Muscle layer of colon (tissue), 2 donors: Measurements from ENCODE around the gene HS3ST5.

ENCODE experiments used
- H3K27ac ChIP-seq: one replicate; pipeline ENCODE4 v1.7.0; 2013; ENCODE audit warnings: low read depth, mild to moderate bottlenecking, low read length, moderate library complexity
- H3K27me3 ChIP-seq, 2 donors: one replicate each; pipeline ENCODE4 v1.7.0; 2013; ENCODE audit warnings: low read length in 2 of 2, mild to moderate bottlenecking in 2 of 2; ENCODE audit not compliant: insufficient read depth in 2 of 2, control insufficient read depth in 1 of 2
- H3K36me3 ChIP-seq: one replicate; pipeline ENCODE4 v1.7.0; 2013; ENCODE audit warnings: mild to moderate bottlenecking, low read length; ENCODE audit not compliant: insufficient read depth
- H3K4me1 ChIP-seq: one replicate; pipeline ENCODE4 v1.7.0; 2013; ENCODE audit warnings: mild to moderate bottlenecking, low read length; ENCODE audit not compliant: insufficient read depth
- H3K4me3 ChIP-seq, 2 donors: one replicate each; pipeline ENCODE4 v1.7.0; 2013; ENCODE audit warnings: low read length in 2 of 2, low read depth in 1 of 2, mild to moderate bottlenecking in 1 of 2, moderate library complexity in 1 of 2
- H3K9ac ChIP-seq: one replicate; pipeline ENCODE4 v1.7.0; 2013; ENCODE audit warnings: low read length
- H3K9me3 ChIP-seq: one replicate; pipeline ENCODE4 v1.7.0; 2013; ENCODE audit warnings: mild to moderate bottlenecking, low read length
- donor health status: abdominal sarcoma.
- donor health status: Adenocarcinoma of cecum.

Gene HS3ST5

DNA sequence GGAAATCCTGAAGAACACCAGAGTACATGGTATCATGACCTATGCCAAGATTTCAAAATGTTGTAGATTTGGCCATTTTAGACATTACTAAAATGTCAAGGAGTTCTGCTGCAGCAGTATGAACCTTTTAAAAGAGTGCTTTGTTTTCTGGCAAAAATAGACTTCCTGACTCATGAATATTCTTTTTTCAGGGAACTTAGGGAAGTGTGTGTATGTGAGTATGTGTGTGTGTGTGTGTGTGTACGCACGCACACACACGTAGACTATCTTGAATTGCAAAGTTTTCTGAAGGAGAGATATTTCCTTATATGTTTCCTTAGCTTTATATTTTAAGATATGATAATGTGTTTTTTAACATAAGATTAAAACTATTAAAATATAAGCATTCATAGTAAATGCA, 161.2 kb downstream of the HS3ST5 start:
- Histone ChIP-seq H3K27ac (no peak overlapping the region), H3K4me1 (no peaks in the 10 kb centered on the region), H3K4me3 (no peak overlapping the region), H3K27me3 (no peaks in the 10 kb centered on the region), H3K9me3 (no peaks in the 10 kb centered on the region), H3K36me3 (no peaks in the 10 kb centered on the region), H3K9ac (no peak overlapping the region)

DNA sequence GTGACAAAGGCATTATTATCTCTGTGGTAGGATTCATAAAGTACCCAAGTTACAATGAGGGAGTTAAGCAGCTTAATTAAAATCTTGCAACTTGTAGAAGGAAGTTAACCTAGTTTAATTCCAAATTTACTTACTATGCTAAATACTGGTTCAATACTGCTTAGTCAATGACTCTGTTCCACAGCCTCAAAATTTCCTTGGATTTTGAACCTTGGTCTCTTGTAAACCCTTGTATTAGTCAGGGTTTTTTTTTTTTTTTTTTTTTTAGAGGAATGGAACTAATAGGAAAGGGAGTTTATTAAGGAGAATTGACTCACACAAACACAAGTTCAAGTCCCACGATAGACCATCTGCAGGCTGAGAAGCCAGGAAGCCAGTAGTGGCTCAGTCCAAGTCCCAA, 163.4 kb downstream of the HS3ST5 start:
- Histone ChIP-seq H3K9me3 (no peaks in the 10 kb centered on the region), H3K27me3 (no peaks in the 10 kb centered on the region), H3K4me3 (no peak overlapping the region), H3K36me3 (no peaks in the 10 kb centered on the region), H3K27ac (no peak overlapping the region), H3K4me1 (no peaks in the 10 kb centered on the region), H3K9ac (no peak overlapping the region)

DNA sequence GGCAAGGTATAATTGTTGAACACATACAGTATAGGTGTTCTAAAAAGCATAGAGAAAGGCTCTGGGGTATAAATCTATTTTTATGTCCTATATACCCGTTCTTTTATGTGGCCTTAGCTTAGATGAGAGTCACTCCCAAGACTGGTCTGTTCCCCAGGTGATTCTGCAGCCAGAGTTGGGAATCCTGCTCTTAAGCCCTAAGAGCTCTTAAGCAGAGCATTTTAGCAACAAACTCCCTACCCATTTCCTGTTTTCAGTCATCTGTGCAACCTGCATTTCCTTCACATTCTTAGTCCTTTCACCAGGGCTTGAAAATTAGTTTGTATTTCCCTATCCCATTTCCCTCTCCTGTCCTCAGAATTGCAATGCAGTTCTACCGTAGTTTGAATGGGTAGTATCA, 166.1 kb downstream of the HS3ST5 start:
- H3K36me3 ChIP-seq = no peaks in the 10 kb centered on the region
- H3K4me3 ChIP-seq = no peak overlapping the region
- no peaks in the 10 kb centered on the region for H3K9me3 ChIP-seq
- no peaks in the 10 kb centered on the region for H3K27me3 ChIP-seq
- no peak overlapping the region for H3K27ac ChIP-seq
- no peaks in the 10 kb centered on the region for H3K4me1 ChIP-seq
- H3K9ac ChIP-seq = no peak overlapping the region

DNA sequence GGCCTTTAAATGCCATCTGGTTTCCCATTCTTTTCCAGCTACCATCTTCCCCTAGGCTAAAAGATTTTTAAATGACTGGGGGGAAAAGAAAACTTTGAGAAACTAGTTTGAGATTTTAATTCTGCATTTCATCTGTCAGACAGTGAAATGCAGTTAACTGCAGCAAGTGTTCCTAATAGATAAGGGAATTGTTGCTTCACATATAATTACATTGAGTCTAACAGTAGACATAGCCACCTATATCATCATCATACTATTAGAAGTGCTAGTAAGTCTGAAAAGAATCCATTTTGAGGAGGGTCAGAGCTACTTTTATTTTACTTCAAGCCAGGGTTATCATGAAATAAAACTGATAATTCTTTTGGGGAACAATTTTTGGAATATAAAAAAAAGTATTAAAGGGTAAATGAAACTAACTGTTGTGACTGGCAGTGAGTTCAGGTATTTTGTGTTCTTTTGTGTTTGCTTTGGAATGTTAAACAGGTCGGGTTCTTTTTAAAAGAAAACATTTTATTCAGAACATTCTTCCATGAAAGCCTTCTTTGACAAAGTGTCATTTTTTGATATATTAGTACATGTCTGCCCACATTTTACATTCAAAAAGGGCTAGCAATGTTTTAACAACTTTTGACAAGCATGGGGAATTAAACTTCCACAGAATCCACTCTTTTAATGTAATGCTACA, 170.1 kb downstream of the HS3ST5 start:
- Histone ChIP-seq H3K27me3 (no peaks in the 10 kb centered on the region), H3K27ac (no peak overlapping the region), H3K9me3 (no peaks in the 10 kb centered on the region), H3K36me3 (no peaks in the 10 kb centered on the region), H3K4me1 (no peaks in the 10 kb centered on the region), H3K9ac (no peak overlapping the region), H3K4me3 (no peak overlapping the region)

DNA sequence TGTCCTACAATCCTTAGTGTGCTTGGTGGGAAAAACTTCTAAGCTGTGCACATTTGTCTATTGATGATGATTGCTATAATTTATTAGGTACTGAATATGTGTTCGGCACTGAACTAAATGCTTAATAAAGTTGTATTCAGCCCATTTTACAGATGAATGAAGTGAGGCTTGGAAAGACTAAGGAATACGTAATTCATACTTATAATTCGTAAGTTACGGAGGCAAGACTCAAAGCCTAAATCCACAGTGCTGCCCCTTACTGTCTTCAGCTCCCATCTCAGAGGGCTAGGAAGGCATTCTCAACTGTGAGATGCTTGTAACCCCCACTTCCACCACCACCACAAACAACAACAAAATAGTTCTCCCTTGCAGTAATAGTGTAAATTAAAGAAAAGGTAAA, 171.3 kb downstream of the HS3ST5 start:
- no peaks in the 10 kb centered on the region for H3K4me1 ChIP-seq
- no peak overlapping the region for H3K4me3 ChIP-seq
- H3K27me3 ChIP-seq = no peaks in the 10 kb centered on the region
- no peaks in the 10 kb centered on the region for H3K9me3 ChIP-seq
- H3K9ac ChIP-seq = no peak overlapping the region
- no peak overlapping the region for H3K27ac ChIP-seq
- no peaks in the 10 kb centered on the region for H3K36me3 ChIP-seq

DNA sequence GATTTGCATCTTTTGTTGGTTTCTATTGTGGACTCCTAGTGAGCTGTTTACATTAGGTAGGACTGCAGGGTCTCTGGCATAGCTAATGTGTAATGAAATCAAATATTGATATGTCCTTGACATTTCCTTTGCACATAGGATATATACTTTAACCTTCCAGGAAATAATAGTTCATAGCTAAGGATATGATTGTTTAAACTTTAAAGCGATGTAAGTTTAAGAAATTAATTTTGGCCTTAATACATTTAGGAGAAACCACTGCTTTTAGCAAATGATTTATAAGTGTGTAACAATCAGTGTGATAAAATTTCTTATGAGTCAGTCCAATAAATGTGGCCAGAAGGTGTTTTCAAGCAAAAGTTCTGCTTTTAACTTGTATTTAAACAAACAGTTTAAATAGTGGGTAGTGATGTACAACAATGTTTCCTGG, 171.8 kb downstream of the HS3ST5 start:
- Histone ChIP-seq H3K27ac (no peak overlapping the region), H3K4me1 (no peaks in the 10 kb centered on the region), H3K9me3 (no peaks in the 10 kb centered on the region)

DNA sequence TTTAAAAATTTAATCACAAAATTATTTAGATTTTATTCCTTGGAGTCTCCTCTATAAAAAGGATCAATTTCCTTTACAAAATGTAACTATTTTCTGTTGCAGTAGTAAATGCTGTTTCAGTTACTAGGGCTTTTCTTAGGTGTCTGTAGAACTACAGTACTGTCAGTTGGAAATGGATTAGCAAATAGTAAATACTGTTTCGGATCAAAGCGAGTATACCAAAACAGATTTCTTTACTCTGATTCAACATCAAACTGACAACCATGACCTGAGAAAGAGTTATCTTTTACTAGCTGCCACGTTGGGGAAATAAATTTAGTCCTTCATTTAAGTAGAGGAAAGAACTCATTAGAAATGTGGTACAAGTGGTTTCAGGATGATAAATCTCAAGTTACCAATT, 172.5 kb downstream of the HS3ST5 start:
- no peak overlapping the region for H3K27ac ChIP-seq
- H3K36me3 ChIP-seq = no peaks in the 10 kb centered on the region
- no peaks in the 10 kb centered on the region for H3K4me1 ChIP-seq
- no peak overlapping the region for H3K4me3 ChIP-seq
- no peaks in the 10 kb centered on the region for H3K27me3 ChIP-seq
- no peak overlapping the region for H3K9ac ChIP-seq
- no peaks in the 10 kb centered on the region for H3K9me3 ChIP-seq

More for the DNA sequence above, 171.8 kb downstream of the HS3ST5 start:
- Histone ChIP-seq H3K4me3 (no peak overlapping the region), H3K9ac (no peak overlapping the region), H3K36me3 (no peaks in the 10 kb centered on the region), H3K27me3 (no peaks in the 10 kb centered on the region)

DNA sequence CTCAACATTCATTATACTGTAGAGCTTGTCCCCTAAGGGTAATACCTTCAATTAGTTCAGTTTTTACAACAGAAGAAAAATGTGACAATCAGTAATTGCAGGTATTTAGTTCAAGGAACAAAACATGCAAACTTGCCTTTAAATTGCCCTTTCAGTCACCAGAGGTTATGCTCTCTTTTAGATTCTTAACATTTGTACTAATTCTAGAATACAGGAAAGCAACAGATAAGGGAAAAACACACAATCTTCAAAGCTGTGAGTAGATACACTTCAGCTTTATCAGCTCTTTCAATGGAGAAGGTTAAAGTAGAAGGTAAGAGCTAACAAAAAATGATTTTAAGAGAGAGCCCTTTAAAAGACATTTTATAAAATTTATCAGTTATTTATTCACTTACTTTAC, 173.1 kb downstream of the HS3ST5 start:
- no peak overlapping the region for H3K27ac ChIP-seq
- no peak overlapping the region for H3K4me3 ChIP-seq
- no peaks in the 10 kb centered on the region for H3K4me1 ChIP-seq
- no peaks in the 10 kb centered on the region for H3K9me3 ChIP-seq
- H3K27me3 ChIP-seq = no peaks in the 10 kb centered on the region
- H3K36me3 ChIP-seq = no peaks in the 10 kb centered on the region
- H3K9ac ChIP-seq = no peak overlapping the region

DNA sequence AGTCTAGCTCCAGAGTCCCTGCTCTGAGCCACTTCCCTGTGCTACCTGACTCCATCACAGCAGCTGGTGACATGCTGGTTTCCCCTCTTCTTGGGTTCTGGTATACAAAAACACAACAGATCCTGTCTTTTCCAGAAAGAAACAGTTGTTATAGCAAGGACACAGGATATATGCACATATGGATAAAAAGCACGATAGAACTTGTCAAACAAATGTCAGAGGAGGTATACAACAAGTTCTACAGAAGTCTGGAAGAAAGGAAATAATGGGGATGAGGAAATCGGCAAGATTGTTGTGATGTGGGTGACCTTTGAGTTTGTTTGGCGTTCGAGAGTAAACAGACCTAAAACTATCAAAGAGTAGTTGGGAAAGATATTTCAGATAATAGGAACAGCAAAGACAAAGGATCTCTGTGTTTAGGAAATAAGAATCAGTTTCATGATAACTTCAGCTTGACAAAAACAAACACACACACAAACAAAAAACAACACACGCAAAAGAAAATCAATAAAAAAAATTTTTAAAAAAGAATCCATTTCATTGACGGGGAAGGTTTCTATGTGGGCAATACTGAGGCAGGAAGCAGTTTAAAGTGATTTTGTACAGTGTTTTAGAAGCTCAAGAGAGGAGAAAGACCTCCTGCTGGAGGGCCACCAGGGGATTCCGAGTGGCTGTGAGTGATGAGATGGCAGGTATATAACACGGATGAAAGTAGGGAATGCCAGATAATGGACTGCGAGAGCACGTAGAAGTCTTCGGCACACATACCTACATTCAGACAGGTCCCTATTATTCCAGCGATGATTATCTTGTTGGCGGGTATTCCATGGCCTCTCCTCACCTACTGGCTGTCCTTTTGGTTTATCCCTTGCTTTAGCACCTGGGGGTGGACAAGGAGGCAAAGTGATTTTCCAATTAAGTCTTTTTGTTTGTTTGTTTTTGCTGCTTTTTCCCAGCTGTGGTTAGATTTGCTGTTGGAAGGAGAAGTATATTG, 174.9 kb downstream of the HS3ST5 start:
- Histone ChIP-seq H3K27me3 (no peaks in the 10 kb centered on the region), H3K36me3 (no peaks in the 10 kb centered on the region), H3K27ac (no peak overlapping the region), H3K9me3 (no peaks in the 10 kb centered on the region), H3K4me3 (no peak overlapping the region), H3K4me1 (no peaks in the 10 kb centered on the region), H3K9ac (no peak overlapping the region)

DNA sequence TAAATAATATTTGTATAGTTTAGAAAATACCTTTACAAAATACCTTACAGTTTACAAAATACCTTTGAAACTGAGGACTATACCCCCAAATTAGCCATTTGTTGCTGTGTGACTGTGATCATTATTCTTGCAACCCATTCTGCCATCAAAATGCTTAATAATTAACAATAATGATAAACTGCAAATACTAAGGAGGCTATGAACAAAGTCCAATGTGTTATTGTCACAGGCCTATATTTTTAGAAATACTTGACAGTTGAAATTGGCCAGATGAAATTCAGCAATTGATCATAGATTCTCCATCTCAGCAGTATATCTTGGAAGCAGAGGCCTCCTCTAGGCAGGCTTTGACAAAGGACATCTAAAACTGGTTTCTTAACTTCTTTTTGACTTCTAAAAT, 178.6 kb downstream of the HS3ST5 start:
- Histone ChIP-seq H3K4me1 (peaks cover 3% of the 10 kb centered on the region), H3K4me3 (no peak overlapping the region), H3K27me3 (no peaks in the 10 kb centered on the region), H3K36me3 (no peaks in the 10 kb centered on the region), H3K9me3 (no peaks in the 10 kb centered on the region), H3K9ac (no peak overlapping the region), H3K27ac (no peak overlapping the region)

DNA sequence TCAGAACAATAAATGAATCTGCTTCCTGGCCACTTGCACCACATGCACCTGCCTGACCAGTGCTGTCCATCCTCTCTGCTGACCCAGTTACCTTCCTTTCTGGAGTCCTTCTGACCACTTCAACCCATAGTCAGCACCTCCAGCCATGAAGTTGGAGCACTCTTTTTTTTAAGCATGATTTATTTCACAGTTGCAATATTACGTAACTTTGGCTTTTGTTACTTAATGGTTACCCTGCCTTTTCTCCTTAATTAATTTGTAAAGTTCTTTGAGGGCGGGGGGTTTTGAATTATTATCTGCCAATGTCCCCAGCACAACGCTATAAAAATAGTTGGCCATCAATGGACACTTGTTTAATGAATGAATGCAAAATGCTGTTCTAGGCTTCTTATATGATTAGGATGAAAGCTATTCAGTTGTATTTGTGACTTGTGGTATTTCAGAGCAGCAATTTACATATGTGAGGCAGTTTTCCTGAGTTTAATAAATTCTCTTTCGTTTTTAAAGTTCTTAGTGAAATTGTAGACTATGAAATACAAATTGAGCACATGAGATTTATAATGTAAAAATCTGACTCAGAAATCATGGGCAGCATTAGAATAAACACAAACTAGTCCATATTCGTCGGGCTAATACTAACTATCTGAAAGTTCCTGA, 180.0 kb downstream of the HS3ST5 start:
- H3K36me3 ChIP-seq = no peaks in the 10 kb centered on the region

More for the DNA sequence above, 180.0 kb downstream of the HS3ST5 start:
- Histone ChIP-seq H3K9me3 (no peaks in the 10 kb centered on the region), H3K27me3 (no peaks in the 10 kb centered on the region), H3K9ac (no peak overlapping the region), H3K4me1 (peaks cover 6% of the 10 kb centered on the region), H3K4me3 (no peak overlapping the region), H3K27ac (no peak overlapping the region)
